Chondrocyte (in vitro differentiated cells): Measurements from ENCODE around the gene FABP3. TPM values are rescaled to one million over a fixed set of nuclear protein-coding genes. Genes with fewer than 3 reads are reported as not detected.
"Not testable (repeated sequence)": the region's sequence is repeated elsewhere in the genome, so short reads cannot be mapped to it uniquely, and the experiment has no call there.

ENCODE experiments used
- DNase-seq: peaks from one replicate; pipeline ENCODE4 v3.0.0; 2021; ENCODE audit warnings: mixed read lengths, low spot score
- H3K27ac Mint-ChIP-seq: one replicate; pipeline ENCODE4 v1.8.0; 2021; ENCODE audit warnings: mild to moderate bottlenecking, moderate library complexity, mixed read lengths; ENCODE audit not compliant: unreplicated experiment
- H3K27me3 Mint-ChIP-seq: 2 replicates; pipeline ENCODE4 v1.8.0; 2021; ENCODE audit warnings: low read depth, mixed read lengths
- H3K36me3 Mint-ChIP-seq: 2 replicates; pipeline ENCODE4 v1.8.0; 2021; ENCODE audit warnings: low read depth, mixed read lengths
- H3K4me1 Mint-ChIP-seq: 2 replicates; pipeline ENCODE4 v1.8.0; 2021; ENCODE audit warnings: low read depth, mild to moderate bottlenecking, mixed read lengths
- H3K4me3 Mint-ChIP-seq: one replicate; pipeline ENCODE4 v1.8.0; 2021; ENCODE audit warnings: mild to moderate bottlenecking, moderate library complexity, mixed read lengths; ENCODE audit not compliant: unreplicated experiment
- H3K9me3 Mint-ChIP-seq: 2 replicates; pipeline ENCODE4 v1.8.0; 2021; ENCODE audit warnings: low read depth, mixed read lengths
- CTCF ChIP-seq: fragments of 200-600 bp; sonication (generic); IDR thresholded peaks from 2 replicates; pipeline ENCODE4 v1.5.0; 2021; ENCODE audit warnings: antibody characterized with exemption, mild to moderate bottlenecking, moderate library complexity
- total RNA-seq: library from RNA; stranded (reverse); gene quantifications from 3 replicates; pipeline ENCODE4 v1.2.1, GENCODE V29; 2021

The FABP3 gene
- total RNA-seq, 1 donor from 2014 or later: 81.4 TPM

DNA sequence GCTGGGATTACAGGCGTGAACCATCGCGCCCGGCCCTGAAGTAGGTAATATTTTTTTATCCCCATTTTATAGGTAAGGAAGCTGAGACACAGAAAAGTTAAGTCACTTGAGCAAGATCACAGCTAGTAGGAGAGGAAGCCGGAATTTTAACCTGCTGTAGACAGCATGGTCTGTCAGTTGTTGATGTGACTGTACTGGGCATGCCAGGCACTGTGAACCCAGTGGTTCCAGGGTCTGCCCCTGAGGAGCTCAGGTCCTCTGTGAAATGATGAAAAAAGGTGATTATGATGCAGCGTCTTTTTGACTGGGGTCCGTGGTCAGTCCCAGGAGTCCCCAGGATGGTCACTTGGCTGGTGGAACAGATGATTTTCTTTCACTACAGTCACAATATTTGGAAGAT, 16.7 kb upstream of the FABP3 start:
- no peak for DNase-seq
- H3K27ac Mint-ChIP-seq: no peak overlapping the region
- H3K4me1 Mint-ChIP-seq: peaks cover 4% of the 10 kb centered on the region
- H3K4me3 Mint-ChIP-seq: no peak overlapping the region
- TF ChIP-seq CTCF: no peak
- H3K27me3 Mint-ChIP-seq: no peaks in the 10 kb centered on the region
- no peaks in the 10 kb centered on the region for H3K36me3 Mint-ChIP-seq
- no peaks in the 10 kb centered on the region for H3K9me3 Mint-ChIP-seq

DNA sequence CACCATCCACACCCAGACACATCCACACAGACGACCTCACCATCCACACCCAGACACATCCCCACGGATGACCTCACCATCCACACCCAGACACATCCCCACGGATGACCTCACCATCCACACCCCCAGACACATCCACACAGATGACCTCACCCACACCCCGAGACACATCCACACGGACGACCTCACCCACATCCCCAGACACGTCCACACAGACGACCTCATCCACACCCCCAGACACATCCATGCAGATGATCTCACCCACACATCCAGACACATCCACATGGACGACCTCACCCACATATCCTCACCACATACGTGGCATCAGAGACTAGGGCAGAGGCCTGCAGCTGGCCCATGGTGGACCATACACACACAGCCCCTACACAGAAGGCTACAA, 14.7 kb upstream of the FABP3 start:
- no peak overlapping the region for H3K27ac Mint-ChIP-seq
- H3K9me3 Mint-ChIP-seq: no peaks in the 10 kb centered on the region
- H3K27me3 Mint-ChIP-seq: no peaks in the 10 kb centered on the region
- H3K36me3 Mint-ChIP-seq: no peaks in the 10 kb centered on the region
- no peak for DNase-seq
- peaks cover 2% of the 10 kb centered on the region for H3K4me1 Mint-ChIP-seq
- no peak overlapping the region for H3K4me3 Mint-ChIP-seq
- no peak for TF ChIP-seq CTCF

DNA sequence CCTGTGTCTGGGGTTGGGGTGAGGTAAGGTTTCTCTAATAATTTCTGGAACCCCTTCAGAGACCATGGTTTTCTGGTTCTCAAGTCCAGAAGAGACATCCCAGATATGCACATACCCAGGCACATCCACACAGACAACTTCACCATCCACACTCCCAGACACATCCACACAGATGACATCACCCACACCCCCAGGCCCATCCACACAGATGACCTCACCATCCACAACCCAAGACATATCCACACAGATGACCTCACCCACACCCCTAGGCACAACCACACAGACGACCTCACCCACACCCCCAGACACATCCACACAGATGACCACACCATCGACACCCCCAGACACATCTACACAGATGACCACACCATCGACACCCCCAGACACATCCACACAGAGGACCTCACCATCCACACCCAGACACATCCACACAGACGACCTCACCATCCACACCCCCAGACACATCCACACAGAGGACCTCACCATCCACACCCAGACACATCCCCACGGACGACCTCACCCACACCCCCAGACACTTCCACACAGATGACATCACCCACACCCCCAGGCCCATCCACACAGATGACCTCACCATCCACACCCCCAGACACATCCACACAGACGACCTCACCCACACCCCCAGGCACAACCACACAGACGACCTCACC, 13.8 kb upstream of the FABP3 start:
- DNase-seq, H3K36me3 Mint-ChIP-seq, H3K9me3 Mint-ChIP-seq, H3K4me3 Mint-ChIP-seq, H3K27me3 Mint-ChIP-seq, H3K27ac Mint-ChIP-seq: not testable (repeated sequence)
- H3K4me1 Mint-ChIP-seq: peaks cover 11% of the 10 kb centered on the region

DNA sequence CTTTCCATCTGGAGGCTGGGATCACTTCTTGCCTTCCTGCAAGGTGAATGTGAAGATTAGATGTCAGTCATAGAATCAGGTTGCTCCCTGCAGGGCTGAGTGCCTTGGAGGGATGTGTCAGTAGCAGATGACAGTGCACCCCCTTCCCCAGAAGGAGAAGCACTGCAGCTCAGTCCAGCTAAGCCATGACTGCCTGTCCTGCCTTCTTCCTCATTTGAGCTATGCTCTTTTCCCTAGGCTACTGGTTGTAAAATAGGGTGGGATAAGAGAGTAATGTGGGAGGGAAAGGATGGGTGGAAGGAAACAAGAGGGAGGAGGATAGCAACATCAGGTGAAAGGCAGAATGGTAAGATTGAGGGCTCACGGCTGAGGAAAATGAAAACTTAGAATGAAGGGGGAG, 11.1 kb upstream of the FABP3 start:
- no peak overlapping the region for H3K27ac Mint-ChIP-seq

GRCh38 chr1:31382379-31382989, 9.6 kb upstream of the FABP3 start:
- no peak overlapping the region for H3K4me3 Mint-ChIP-seq
- TF ChIP-seq CTCF: no peak
- no peak for DNase-seq
- no peaks in the 10 kb centered on the region for H3K9me3 Mint-ChIP-seq
- H3K27ac Mint-ChIP-seq: peak overlapping the region; percentile 49
- H3K27me3 Mint-ChIP-seq: no peaks in the 10 kb centered on the region
- H3K36me3 Mint-ChIP-seq: no peaks in the 10 kb centered on the region
- peaks cover 25% of the 10 kb centered on the region for H3K4me1 Mint-ChIP-seq

More for the DNA sequence above, 11.1 kb upstream of the FABP3 start:
- no peaks in the 10 kb centered on the region for H3K9me3 Mint-ChIP-seq
- no peak for DNase-seq
- no peaks in the 10 kb centered on the region for H3K36me3 Mint-ChIP-seq
- no peaks in the 10 kb centered on the region for H3K27me3 Mint-ChIP-seq
- no peak for TF ChIP-seq CTCF
- H3K4me1 Mint-ChIP-seq: peaks cover 24% of the 10 kb centered on the region
- no peak overlapping the region for H3K4me3 Mint-ChIP-seq
